BLaER1 treated with 17β-estradiol and CSF1 and Interleukin-3, amounts not matched to agents 10 nM and 100 nM (cell line): ENCODE measurements around the gene PPP6R2.
A peak's percentile ranks its signal among the peaks of the same experiment; 100 is the strongest.

Source experiments
- H3K27ac ChIP-seq, 11 experiments: shearing (Covaris generic); formaldehyde crosslinking; 2 replicates each; pipeline ENCODE4 v1.8.1; 2022
- H3K27me3 ChIP-seq, 11 experiments: shearing (Covaris generic); formaldehyde crosslinking; 2 replicates each; pipeline ENCODE4 v1.8.1; 2022
- H3K36me3 ChIP-seq, 11 experiments: shearing (Covaris generic); formaldehyde crosslinking; 2 replicates each; pipeline ENCODE4 v1.8.1; 2022
- H3K4me1 ChIP-seq, 10 experiments: shearing (Covaris generic); formaldehyde crosslinking; 2 replicates each; pipeline ENCODE4 v1.8.1; 2022
- H3K4me2 ChIP-seq, 11 experiments: shearing (Covaris generic); formaldehyde crosslinking; 2 replicates each; pipeline ENCODE4 v1.8.1; 2022
- H3K4me3 ChIP-seq, 10 experiments: shearing (Covaris generic); formaldehyde crosslinking; 2 replicates each; pipeline ENCODE4 v1.8.1; 2022
- H3K9ac ChIP-seq, 11 experiments: shearing (Covaris generic); formaldehyde crosslinking; 2 replicates each; pipeline ENCODE4 v1.8.1; 2022
- H3K9me3 ChIP-seq, 11 experiments: shearing (Covaris generic); formaldehyde crosslinking; replicated peaks in 1 of 11; 2 replicates each; pipeline ENCODE4 v1.8.1; 2022
- H4K20me1 ChIP-seq, 11 experiments: shearing (Covaris generic); formaldehyde crosslinking; 2 replicates each; pipeline ENCODE4 v1.8.1; 2022
- Cebpa-rat ChIP-seq, 11 experiments: shearing (Covaris generic); IDR thresholded peaks; 2 replicates each; pipeline ENCODE4 v1.8.1; 2022

Gene PPP6R2

DNA sequence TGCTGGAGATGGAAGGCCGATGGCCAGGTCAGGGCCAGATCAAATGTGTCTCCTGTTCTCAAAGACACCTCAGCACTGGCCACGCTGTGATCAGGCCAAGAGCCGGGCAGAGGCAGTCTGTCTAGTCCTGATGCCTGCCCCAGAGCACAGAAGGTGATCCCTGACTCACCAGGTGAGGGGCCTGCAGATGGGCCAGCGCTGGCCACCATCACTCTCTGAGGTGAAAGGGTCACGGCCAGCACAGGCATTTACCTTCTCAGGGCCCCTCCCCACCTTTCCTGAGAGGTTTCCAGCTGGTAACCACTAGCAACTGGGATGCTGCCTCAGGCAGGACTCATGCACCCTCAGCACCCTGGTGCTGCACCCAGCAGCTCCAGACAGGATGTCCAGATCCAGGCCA, 128.8 kb downstream of the PPP6R2 start:
- peaks cover 70 to 75% (median 73%) of the 10 kb centered on the region in 11 experiments for H4K20me1 ChIP-seq
- peak overlapping the region; percentile 87 to 100 (median 98) for H3K4me2 ChIP-seq
- peaks cover 75 to 92% (median 90%) of the 10 kb centered on the region in 10 experiments for H3K4me1 ChIP-seq
- H3K9me3 ChIP-seq, result no peaks in the 10 kb centered on the region
- TF ChIP-seq Cebpa-rat (IDR thresholded peaks at IDR 0.05), result no peak
- peaks cover 5 to 18% (median 5%) of the 10 kb centered on the region in 11 experiments for H3K36me3 ChIP-seq
- peak overlapping the region in 8 of 11 experiments; percentile 58 to 90 (median 81); a peak in 12 of 22 replicates for H3K27ac ChIP-seq
- H3K4me3 ChIP-seq, result peak overlapping the region in 4 of 10 experiments; percentile 39 to 53 (median 52); a peak in 6 of 20 replicates
- peak overlapping the region in 10 of 11 experiments; percentile 49 to 94 (median 71); a peak in 14 of 22 replicates for H3K9ac ChIP-seq
- H3K27me3 ChIP-seq, result peaks cover 0 to 7% (median 0%) of the 10 kb centered on the region in 11 experiments; a peak in 2 of 22 replicates

DNA sequence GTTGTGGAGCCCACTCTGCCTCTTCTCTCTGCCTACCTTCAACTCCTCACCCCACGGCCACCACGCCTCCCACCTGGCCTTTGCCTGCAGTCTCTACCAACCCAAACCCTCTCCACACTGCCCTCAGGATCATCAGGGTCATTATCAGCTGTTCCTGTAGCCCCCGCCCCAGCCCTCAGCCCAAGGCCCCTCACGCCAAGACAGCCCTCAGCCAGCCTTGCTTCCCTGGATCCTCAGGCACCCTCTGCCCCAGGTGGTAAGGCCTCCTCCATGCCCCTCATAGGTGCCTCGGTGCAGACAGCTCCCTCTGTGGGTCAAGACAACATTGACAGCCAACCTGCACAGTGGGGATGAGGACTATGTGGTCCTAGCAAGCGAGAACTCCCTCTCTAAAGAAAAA, 130.0 kb downstream of the PPP6R2 start:
- Histone ChIP-seq H3K27me3 (peaks cover 0 to 5% (median 0%) of the 10 kb centered on the region in 11 experiments; a peak in 2 of 22 replicates), H3K36me3 (peaks cover 0 to 13% (median 0%) of the 10 kb centered on the region in 11 experiments; a peak in 2 of 22 replicates), H3K9ac (peak overlapping the region; percentile 80 to 94 (median 88); a peak in 19 of 22 replicates), H3K9me3 (no peaks in the 10 kb centered on the region), H3K4me2 (peak overlapping the region; percentile 87 to 100 (median 98)), H4K20me1 (peaks cover 62 to 66% (median 63%) of the 10 kb centered on the region in 11 experiments), H3K27ac (peak overlapping the region in 3 of 11 experiments; percentile 85 to 90 (median 88); a peak in 4 of 22 replicates), H3K4me3 (peak overlapping the region; percentile 78 to 91 (median 82); a peak in 18 of 20 replicates), H3K4me1 (peaks cover 76 to 92% (median 89%) of the 10 kb centered on the region in 10 experiments)
- no peak for TF ChIP-seq Cebpa-rat (IDR thresholded peaks at IDR 0.05)

DNA sequence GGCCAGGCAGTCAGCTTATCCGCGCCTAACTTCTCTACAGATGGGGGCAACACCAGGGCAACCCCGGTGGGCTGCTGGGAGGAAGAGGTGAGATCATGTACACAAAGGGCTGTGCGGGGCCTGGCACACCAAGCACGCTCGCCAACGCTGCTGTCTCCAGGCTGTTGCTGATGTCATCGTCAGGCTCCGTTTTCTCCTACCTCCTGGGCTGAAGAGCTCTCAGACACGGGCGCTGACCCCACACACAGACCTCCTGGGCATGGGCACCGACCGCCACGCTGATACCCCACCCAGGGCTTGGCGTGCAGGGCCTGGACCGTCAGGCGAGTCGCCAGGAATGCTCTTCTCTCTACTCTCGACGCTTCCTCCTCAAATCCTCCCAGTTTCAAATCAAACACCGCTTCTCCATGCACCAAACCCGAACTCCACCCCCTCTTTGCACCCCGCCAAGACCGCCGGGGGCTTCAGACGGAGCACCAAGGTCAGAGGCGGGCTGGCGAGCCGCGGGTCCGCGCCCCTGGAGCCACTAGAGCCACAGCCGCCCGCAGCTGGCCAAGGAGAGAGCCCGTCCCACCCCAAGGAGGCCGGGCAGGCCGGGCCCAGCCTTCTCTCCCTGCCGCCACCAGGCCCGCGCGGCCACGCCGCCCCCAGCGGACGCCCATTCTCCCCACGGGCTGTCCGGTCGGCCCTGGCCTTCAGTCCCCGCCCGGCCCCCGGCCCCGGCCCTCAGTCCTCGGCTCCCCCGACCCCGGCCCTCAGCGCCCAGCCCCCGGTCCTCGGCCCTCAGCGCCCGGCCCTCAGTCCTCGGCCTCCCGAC, 130.9 kb downstream of the PPP6R2 start:
- Histone ChIP-seq H3K4me2 (peak overlapping the region; percentile 87 to 100 (median 98)), H3K27me3 (peaks cover 0 to 5% (median 0%) of the 10 kb centered on the region in 11 experiments; a peak in 3 of 22 replicates), H3K9me3 (no peaks in the 10 kb centered on the region), H3K9ac (peak overlapping the region; percentile 80 to 94 (median 88)), H3K27ac (peak overlapping the region; percentile 38 to 88 (median 80); a peak in 20 of 22 replicates), H3K4me1 (peaks cover 66 to 92% (median 84%) of the 10 kb centered on the region in 10 experiments), H3K4me3 (peak overlapping the region; percentile 78 to 91 (median 82)), H3K36me3 (peaks cover 0 to 13% (median 0%) of the 10 kb centered on the region in 11 experiments; a peak in 2 of 22 replicates), H4K20me1 (peaks cover 52 to 56% (median 53%) of the 10 kb centered on the region in 11 experiments)
- no peak for TF ChIP-seq Cebpa-rat (IDR thresholded peaks at IDR 0.05)

DNA sequence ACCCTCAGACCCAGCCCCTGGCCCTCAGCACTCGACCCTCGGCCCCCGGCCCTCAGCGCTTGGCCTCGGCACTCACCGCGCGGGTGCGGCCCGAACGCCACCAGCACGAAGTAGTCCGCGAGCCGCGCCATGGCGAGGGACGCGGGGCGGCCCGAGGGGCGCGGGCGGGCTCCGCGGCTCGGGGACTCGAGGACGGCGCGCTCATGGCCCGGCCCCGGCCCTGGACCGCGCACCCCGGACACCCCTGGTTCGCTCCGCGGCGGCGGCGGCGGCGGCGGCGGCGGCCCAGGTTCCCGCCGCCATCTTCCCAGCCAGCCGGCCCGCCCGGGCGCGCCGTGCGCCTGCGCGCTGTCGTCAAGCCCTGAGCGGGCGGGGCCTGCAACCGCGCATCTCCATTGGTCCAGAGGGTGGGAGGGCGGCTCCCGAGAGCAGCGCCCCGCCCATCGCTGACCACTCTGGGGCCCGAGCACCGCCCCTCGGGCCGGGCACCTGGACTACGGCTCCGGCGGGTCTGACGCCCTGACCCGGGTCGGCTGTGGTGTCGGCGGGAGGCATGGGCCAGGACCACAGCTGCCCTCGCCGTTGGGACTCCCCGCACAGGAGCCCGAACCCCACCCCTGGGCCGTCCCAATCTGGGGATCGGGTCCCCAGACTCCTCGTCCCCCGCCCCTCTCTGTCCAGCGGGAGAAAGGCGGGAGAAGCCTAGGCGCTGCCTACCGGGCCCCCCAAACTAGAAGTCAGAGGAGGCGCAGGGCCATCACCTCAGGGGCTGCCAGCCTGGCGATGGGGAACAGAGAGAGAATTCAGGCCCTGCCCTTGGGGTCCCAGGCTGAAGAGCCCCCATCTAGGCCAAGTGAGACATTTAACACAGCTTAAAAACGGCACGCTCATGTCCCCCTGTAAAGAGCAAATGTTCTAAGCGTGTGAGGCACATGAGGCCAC, 131.9 kb downstream of the PPP6R2 start, which contains the start of gene SBF1:
TSS of gene SBF1 (minus strand) at position 326 of the 942 bp plus-strand sequence. CDS start at position 131, 195 bp downstream.
- no peak for TF ChIP-seq Cebpa-rat (IDR thresholded peaks at IDR 0.05)
- Histone ChIP-seq H3K9ac (peak within 1 kb of the TSS; percentile 80 to 94 (median 88)), H3K4me3 (peak within 1 kb of the TSS; percentile 78 to 91 (median 82)), H3K4me2 (peak within 1 kb of the TSS; percentile 87 to 100 (median 98)), H3K4me1 (peaks cover 57 to 82% (median 77%) of the 10 kb centered on the region in 10 experiments), H3K9me3 (no peaks in the 10 kb centered on the region), H3K27me3 (peaks cover under 1 to 14% (median 5%) of the 10 kb centered on the region in 11 experiments; a peak in 20 of 22 replicates), H3K27ac (peak within 1 kb of the TSS; percentile 51 to 88 (median 80); a peak in 21 of 22 replicates), H3K36me3 (peaks cover 0 to 13% (median 0%) of the 10 kb centered on the region in 11 experiments; a peak in 2 of 22 replicates), H4K20me1 (peaks cover 43 to 47% (median 44%) of the 10 kb centered on the region in 11 experiments)

DNA sequence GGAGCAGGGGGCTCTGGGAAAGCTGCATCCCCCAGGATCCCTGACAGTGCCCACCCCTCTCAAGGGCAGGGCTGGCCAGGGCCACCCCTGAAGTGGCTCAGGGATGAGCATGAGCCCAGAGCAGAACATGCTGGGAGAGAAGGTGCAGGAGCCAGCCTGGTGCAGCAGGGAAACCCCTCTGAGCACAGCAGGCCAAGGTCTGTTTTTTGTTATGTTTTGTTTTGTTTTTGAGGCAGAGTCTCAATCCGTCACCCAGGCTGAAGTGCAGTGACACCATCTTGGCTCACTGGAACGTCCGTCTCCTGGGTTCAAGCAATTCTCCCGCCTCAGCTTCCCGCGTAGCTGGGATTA, 132.5 kb downstream of the PPP6R2 start:
- Histone ChIP-seq H3K9ac (peak overlapping the region; percentile 80 to 94 (median 88); a peak in 20 of 22 replicates), H3K27me3 (peaks cover 7 to 21% (median 11%) of the 10 kb centered on the region in 11 experiments; a peak in 21 of 22 replicates), H3K36me3 (peaks cover 0 to 13% (median 0%) of the 10 kb centered on the region in 11 experiments; a peak in 2 of 22 replicates), H4K20me1 (peaks cover 37 to 41% (median 37%) of the 10 kb centered on the region in 11 experiments), H3K4me2 (peak overlapping the region; percentile 87 to 99 (median 95)), H3K4me3 (peak overlapping the region; percentile 78 to 91 (median 82); a peak in 19 of 20 replicates), H3K9me3 (no peaks in the 10 kb centered on the region), H3K4me1 (peaks cover 50 to 82% (median 74%) of the 10 kb centered on the region in 10 experiments), H3K27ac (peak overlapping the region in 8 of 11 experiments; percentile 68 to 88 (median 82); a peak in 15 of 22 replicates)
- TF ChIP-seq Cebpa-rat (IDR thresholded peaks at IDR 0.05), result no peak

DNA sequence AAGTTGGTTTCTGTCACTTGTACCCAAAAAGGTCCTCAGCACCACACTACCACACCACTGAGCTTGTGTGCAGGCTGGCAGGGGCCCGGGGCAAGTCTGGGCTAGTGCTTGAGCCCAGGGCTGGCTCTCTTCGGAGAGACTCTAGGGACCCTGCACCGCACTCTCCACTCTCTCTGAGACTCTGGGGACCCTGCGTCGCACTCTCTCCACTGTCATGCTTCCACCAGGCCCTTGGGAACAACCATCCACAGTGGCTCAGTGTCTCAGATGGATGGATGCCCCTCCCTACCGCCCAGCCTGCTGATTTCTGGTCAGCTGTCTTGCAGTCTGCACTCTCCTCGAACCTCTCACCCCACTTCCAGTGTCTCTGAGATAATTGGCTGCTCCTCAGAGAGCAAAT, 133.7 kb downstream of the PPP6R2 start:
- Histone ChIP-seq H3K4me1 (peaks cover 45 to 82% (median 73%) of the 10 kb centered on the region in 10 experiments), H3K9ac (peak overlapping the region in 7 of 11 experiments; percentile 13 to 60 (median 40); a peak in 12 of 22 replicates)
- TF ChIP-seq Cebpa-rat (IDR thresholded peaks at IDR 0.05), result no peak

DNA sequence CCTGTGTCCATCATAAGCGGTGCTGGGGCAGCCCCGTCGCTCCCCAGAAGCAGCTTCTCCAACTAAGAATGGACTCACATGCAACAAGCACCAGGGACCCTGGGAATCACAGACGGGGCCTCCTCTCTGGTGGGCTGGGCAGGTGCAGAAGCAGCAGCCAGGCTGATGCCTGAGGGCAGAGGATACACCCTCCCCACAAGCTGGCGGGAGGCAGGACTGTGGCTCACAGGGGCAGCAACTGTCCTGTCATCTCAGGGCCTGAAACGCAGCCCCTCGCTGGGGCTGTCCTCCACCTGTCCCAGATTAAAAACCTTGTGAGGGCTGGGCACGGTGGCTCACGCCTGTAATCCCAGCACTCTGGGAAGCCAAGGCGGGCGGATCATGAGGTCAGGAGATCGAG, 134.8 kb downstream of the PPP6R2 start:
- Histone ChIP-seq H3K27ac (no peak overlapping the region), H4K20me1 (peaks cover 14 to 28% (median 17%) of the 10 kb centered on the region in 11 experiments), H3K4me2 (peak overlapping the region in 9 of 11 experiments; percentile 46 to 99 (median 95); a peak in 15 of 22 replicates), H3K36me3 (peaks cover 0 to 4% (median 0%) of the 10 kb centered on the region in 11 experiments; a peak in 1 of 22 replicates), H3K9ac (0 out of 22 replicates have a peak overlapping the region, but pooled peaks of 2 of the 11 experiments have one; percentile 5 to 18), H3K4me3 (no peak overlapping the region), H3K9me3 (no peaks in the 10 kb centered on the region; a peak in 3 of 22 replicates), H3K4me1 (peaks cover 45 to 82% (median 73%) of the 10 kb centered on the region in 10 experiments), H3K27me3 (peaks cover 23 to 44% (median 34%) of the 10 kb centered on the region in 11 experiments)
- no peak for TF ChIP-seq Cebpa-rat (IDR thresholded peaks at IDR 0.05)

More for the DNA sequence above, 133.7 kb downstream of the PPP6R2 start:
- Histone ChIP-seq H3K4me3 (no peak overlapping the region), H3K9me3 (no peaks in the 10 kb centered on the region; a peak in 3 of 22 replicates), H3K4me2 (peak overlapping the region; percentile 31 to 99 (median 94); a peak in 21 of 22 replicates), H4K20me1 (peaks cover 24 to 28% (median 25%) of the 10 kb centered on the region in 11 experiments), H3K36me3 (peaks cover 0 to 11% (median 0%) of the 10 kb centered on the region in 11 experiments; a peak in 2 of 22 replicates), H3K27ac (peak overlapping the region in 7 of 11 experiments; percentile 16 to 86 (median 60); a peak in 11 of 22 replicates), H3K27me3 (peaks cover 19 to 33% (median 24%) of the 10 kb centered on the region in 11 experiments)
